Colonic mucosa (tissue), 4 donors: ENCODE measurements around the gene WDR64. TPM values are rescaled to one million over a fixed set of nuclear protein-coding genes. Genes with fewer than 3 reads are reported as not detected.

Experiments
- DNase-seq: peaks from one replicate; pipeline ENCODE4 v3.0.0-alpha.2; 2020
- H3K27ac ChIP-seq: fragments of 200-600 bp; one replicate; pipeline ENCODE4 v1.8.0; 2021
- H3K27me3 ChIP-seq: fragments of 200-600 bp; one replicate; pipeline ENCODE4 v1.8.0; 2021
- H3K36me3 ChIP-seq: fragments of 200-600 bp; one replicate; pipeline ENCODE4 v1.8.0; 2021
- H3K4me1 ChIP-seq: fragments of 200-600 bp; one replicate; pipeline ENCODE4 v1.8.0; 2021; ENCODE audit warnings: mild to moderate bottlenecking
- H3K4me3 ChIP-seq: fragments of 200-600 bp; one replicate; pipeline ENCODE4 v1.8.0; 2021
- H3K9ac ChIP-seq, 2 donors: one replicate each; pipeline ENCODE4 v1.7.0; 2013; ENCODE audit warnings: control low read depth in 2 of 2, low read depth in 2 of 2, low read length in 2 of 2
- H3K9me3 ChIP-seq: fragments of 200-600 bp; one replicate; pipeline ENCODE4 v1.8.0; 2021
- intact Hi-C: fragments of 100-400 bp; cut with DNase I; formaldehyde crosslinking; loops from one replicate; pipeline ENCODE4 v1.14.1; 2022
- total RNA-seq, 2 donors: library from RNA; stranded (reverse); fragmentation: NEBNext Ultra II Directional in 1 of 2; extraction: Animal tissue kit (Norgen Biotek cat#: 25700) in 1 of 2; gene quantifications; one replicate each; pipeline ENCODE4 v1.2.1, GENCODE V29; 2021
- TF ChIP-seq, protein P1 (sequence below): fragments of 200-600 bp; IDR thresholded peaks from one replicate; pipeline ENCODE4 v1.8.0; 2022; ENCODE audit warnings: antibody characterized with exemption, mild to moderate bottlenecking
- donor health status: healthy.
- donor health status: DM: no; HTN: no; CAD: no.
- donor health status: DM: no; HTN: no; CAD: no.

Gene WDR64
- total RNA-seq, 2 donors from 2014 or later, result not detected

- no peaks in the 10 kb centered on the region for H3K27me3 ChIP-seq
- H3K9ac ChIP-seq, result no peak overlapping the region
- no peaks in the 10 kb centered on the region for H3K9me3 ChIP-seq
- TF ChIP-seq, protein P1, sequence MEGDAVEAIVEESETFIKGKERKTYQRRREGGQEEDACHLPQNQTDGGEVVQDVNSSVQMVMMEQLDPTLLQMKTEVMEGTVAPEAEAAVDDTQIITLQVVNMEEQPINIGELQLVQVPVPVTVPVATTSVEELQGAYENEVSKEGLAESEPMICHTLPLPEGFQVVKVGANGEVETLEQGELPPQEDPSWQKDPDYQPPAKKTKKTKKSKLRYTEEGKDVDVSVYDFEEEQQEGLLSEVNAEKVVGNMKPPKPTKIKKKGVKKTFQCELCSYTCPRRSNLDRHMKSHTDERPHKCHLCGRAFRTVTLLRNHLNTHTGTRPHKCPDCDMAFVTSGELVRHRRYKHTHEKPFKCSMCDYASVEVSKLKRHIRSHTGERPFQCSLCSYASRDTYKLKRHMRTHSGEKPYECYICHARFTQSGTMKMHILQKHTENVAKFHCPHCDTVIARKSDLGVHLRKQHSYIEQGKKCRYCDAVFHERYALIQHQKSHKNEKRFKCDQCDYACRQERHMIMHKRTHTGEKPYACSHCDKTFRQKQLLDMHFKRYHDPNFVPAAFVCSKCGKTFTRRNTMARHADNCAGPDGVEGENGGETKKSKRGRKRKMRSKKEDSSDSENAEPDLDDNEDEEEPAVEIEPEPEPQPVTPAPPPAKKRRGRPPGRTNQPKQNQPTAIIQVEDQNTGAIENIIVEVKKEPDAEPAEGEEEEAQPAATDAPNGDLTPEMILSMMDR, result no peak
- no peak overlapping the region for H3K4me3 ChIP-seq
- H3K4me1 ChIP-seq, result no peaks in the 10 kb centered on the region
- DNase-seq, result no peak
- intact Hi-C loops, result no loop called here
- no peak overlapping the region for H3K27ac ChIP-seq
- H3K36me3 ChIP-seq, result no peaks in the 10 kb centered on the region
Observed at GRCh38 chr1:241817956-241818612, 166.0 kb downstream of the WDR64 start.

GRCh38 chr1:241819340-241819866 lies 167.3 kb downstream of the WDR64 start:
- no peak overlapping the region for H3K27ac ChIP-seq
- DNase-seq, result no peak
- no peaks in the 10 kb centered on the region for H3K4me1 ChIP-seq
- H3K36me3 ChIP-seq, result no peaks in the 10 kb centered on the region
- no peak overlapping the region for H3K4me3 ChIP-seq
- H3K9me3 ChIP-seq, result no peaks in the 10 kb centered on the region
- TF ChIP-seq, protein P1, result no peak
- H3K9ac ChIP-seq, result no peak overlapping the region
- H3K27me3 ChIP-seq, result no peaks in the 10 kb centered on the region
- intact Hi-C loops, result no loop called here

GRCh38 chr1:241821363-241821762 lies 169.3 kb downstream of the WDR64 start:
- Histone ChIP-seq H3K9me3 (no peaks in the 10 kb centered on the region), H3K36me3 (no peaks in the 10 kb centered on the region), H3K9ac (no peak overlapping the region), H3K4me3 (no peak overlapping the region), H3K27me3 (no peaks in the 10 kb centered on the region), H3K27ac (no peak overlapping the region), H3K4me1 (no peaks in the 10 kb centered on the region)
- intact Hi-C loops, result no loop called here
- DNase-seq, result no peak
- TF ChIP-seq, protein P1, result no peak

DNA sequence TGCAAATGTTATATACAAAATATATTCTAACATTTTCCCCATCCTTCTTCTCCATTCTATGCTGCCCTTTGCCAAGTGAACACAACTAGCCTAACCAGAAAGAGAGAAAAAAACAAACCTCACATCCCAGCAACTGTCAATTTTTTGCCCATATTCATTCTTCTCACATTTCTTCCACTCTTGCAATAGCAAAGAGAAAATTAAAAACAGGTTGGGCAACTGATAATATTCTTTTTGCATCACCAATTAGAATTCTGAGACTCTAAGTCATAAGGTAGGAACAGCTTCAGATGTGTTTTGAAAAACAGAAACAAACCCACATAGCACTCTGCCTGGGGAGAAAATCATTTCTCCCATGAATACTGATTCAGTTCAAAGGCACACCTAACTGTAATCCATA lies 170.8 kb downstream of the WDR64 start:
- H3K4me1 ChIP-seq, result no peaks in the 10 kb centered on the region

DNA sequence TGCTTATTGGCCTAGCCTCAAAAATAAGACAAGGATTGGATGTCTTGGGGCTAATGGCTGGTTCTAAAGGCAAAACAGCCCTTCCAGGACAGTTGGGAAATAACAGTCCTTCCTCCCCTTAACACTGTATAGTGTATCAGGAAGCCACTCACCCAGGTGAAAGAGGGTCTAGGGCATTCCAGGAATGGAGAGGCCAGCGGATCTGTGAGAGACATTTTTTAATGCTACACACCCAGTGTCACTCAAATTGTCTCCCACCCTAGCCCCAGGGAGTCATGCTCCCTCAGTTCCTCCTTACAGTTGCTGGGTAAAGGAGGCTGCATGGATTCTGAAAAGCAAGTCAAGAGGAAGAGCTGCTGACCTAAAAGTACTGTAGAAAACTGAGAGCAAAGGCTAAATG lies 171.8 kb downstream of the WDR64 start:
- H3K9me3 ChIP-seq, result no peaks in the 10 kb centered on the region
- DNase-seq, result no peak
- no peak overlapping the region for H3K4me3 ChIP-seq
- H3K9ac ChIP-seq, result no peak overlapping the region
- H3K27ac ChIP-seq, result no peak overlapping the region
- H3K27me3 ChIP-seq, result no peaks in the 10 kb centered on the region
- no peaks in the 10 kb centered on the region for H3K36me3 ChIP-seq
- TF ChIP-seq, protein P1, result no peak
- H3K4me1 ChIP-seq, result no peaks in the 10 kb centered on the region
- intact Hi-C loops, result no loop called here

More for the DNA sequence above, 170.8 kb downstream of the WDR64 start:
- Histone ChIP-seq H3K9me3 (no peaks in the 10 kb centered on the region), H3K4me3 (no peak overlapping the region), H3K9ac (no peak overlapping the region), H3K36me3 (no peaks in the 10 kb centered on the region), H3K27ac (no peak overlapping the region), H3K27me3 (no peaks in the 10 kb centered on the region)
- intact Hi-C loops, result no loop called here
- no peak for DNase-seq
- TF ChIP-seq, protein P1, result no peak
